GM18861 (cell line): ENCODE data around the gene PRG2.

Experiments
- ATAC-seq: cut with Tn5 transposase; IDR thresholded peaks from one replicate; pipeline ENCODE4 v1.9.1; 2021; ENCODE audit not compliant: unreplicated experiment

PRG2 gene

GRCh38 chr11:57397394-57397990 is 7.0 kb upstream of the PRG2 start:
- ATAC-seq = no peak

- ATAC-seq = no peak
Measured at GRCh38 chr11:57396744-57397143, 6.3 kb upstream of the PRG2 start.

GRCh38 chr11:57395905-57396623 is 5.6 kb upstream of the PRG2 start:
- no peak for ATAC-seq

GRCh38 chr11:57394203-57394965 is 3.9 kb upstream of the PRG2 start:
- no peak for ATAC-seq

GRCh38 chr11:57392763-57393105 is 2.3 kb upstream of the PRG2 start:
- no peak for ATAC-seq

GRCh38 chr11:57392066-57392762 is 1.8 kb upstream of the PRG2 start:
- no peak for ATAC-seq

GRCh38 chr11:57391539-57391938 is 1.1 kb upstream of the PRG2 start:
- no peak for ATAC-seq

- ATAC-seq = no peak
Measured at GRCh38 chr11:57391111-57391510, 661 bp upstream of the PRG2 start.

- no peak for ATAC-seq
Measured at GRCh38 chr11:57387289-57388030, 3.0 kb downstream of the PRG2 start.

- no peak for ATAC-seq
Measured at GRCh38 chr11:57386178-57386940, 4.1 kb downstream of the PRG2 start.

GRCh38 chr11:57380975-57381374 is 9.5 kb downstream of the PRG2 start, which contains the start of gene PRG3:
Gene PRG3 (minus strand): TSS chr11:57381150. CDS start chr11:57380708, 442 bp downstream.
- no peak for ATAC-seq

GRCh38 chr11:57379732-57380131 is 10.7 kb downstream of the PRG2 start:
- ATAC-seq = no peak

GRCh38 chr11:57378186-57378585 is 12.3 kb downstream of the PRG2 start:
- no peak for ATAC-seq

GRCh38 chr11:57377107-57377506 is 13.3 kb downstream of the PRG2 start:
- no peak for ATAC-seq

GRCh38 chr11:57376095-57377090 is 14.1 kb downstream of the PRG2 start:
- ATAC-seq = no peak

GRCh38 chr11:57375490-57375889 is 15.0 kb downstream of the PRG2 start:
- ATAC-seq = no peak

GRCh38 chr11:57374966-57375365 is 15.5 kb downstream of the PRG2 start:
- ATAC-seq = no peak

- ATAC-seq = no peak
Measured at GRCh38 chr11:57373146-57373545, 17.3 kb downstream of the PRG2 start.

- ATAC-seq = no peak
Measured at GRCh38 chr11:57370941-57371340, 19.5 kb downstream of the PRG2 start.
